GM12878 (cell line): Measurements from ENCODE around the gene SIGLEC6. TPM values are rescaled to one million over a fixed set of nuclear protein-coding genes. Genes with fewer than 3 reads are reported as not detected.

Experiments
- ATAC-seq: fragments of 200-7000 bp; cut with Tn5 transposase; 3 replicates; pipeline ENCODE4 v1.9.1; 2020; ENCODE audit warnings: mild to moderate bottlenecking, moderate library complexity
- BruUV-seq: library from RNA; stranded (reverse); fragments of 400-500 nt; replicated peaks from 2 replicates; lab custom pipeline; 2021; lab: Mats Ljungman, UMichigan
- CTCF ChIA-PET: fragments of 300-600 bp; sonication (Branson Sonifier 250); formaldehyde crosslinking; extraction: SDS; loops from one replicate; lab custom pipeline; 2021; ENCODE audit warnings: inconsistent platforms; lab: Yijun Ruan, JAX
- POLR2A ChIA-PET: fragments of 350-600 bp; formaldehyde crosslinking; extraction: SDS; loops from one replicate; lab custom pipeline; 2021; ENCODE audit warnings: inconsistent platforms; lab: Charles Lee
- RAD21 ChIA-PET: fragments of 300-600 bp; sonication (Branson Sonifier 250); formaldehyde crosslinking; loops from one replicate; lab custom pipeline; 2023; ENCODE audit warnings: antibody characterized with exemption; ENCODE audit not compliant: unreplicated experiment; lab: Charles Lee
- SMC1A ChIA-PET: fragments of 300-600 bp; sonication (Branson Sonifier 250); formaldehyde crosslinking; loops from one replicate; lab custom pipeline; 2023; ENCODE audit not compliant: unreplicated experiment, uncharacterized antibody; lab: Charles Lee
- DNase-seq: peaks from one replicate; pipeline ENCODE4 v3.0.0-alpha.2; 2011; ENCODE audit warnings: low read depth, low spot score
- FAIRE-seq: peaks from 3 replicates; lab custom pipeline; 2011; peaks lifted over from hg19 to GRCh38; lab: Jason Lieb, UNC
- H2AFZ ChIP-seq: 2 replicates; pipeline ENCODE4 v1.6.0; 2011; ENCODE audit warnings: low read depth, low read length, control low read depth; ENCODE audit not compliant: control insufficient read depth
- H3K27ac ChIP-seq: 2 replicates; pipeline ENCODE4 v1.5.1; 2011; ENCODE audit warnings: control low read depth; ENCODE audit not compliant: control insufficient read depth, insufficient read depth
- H3K27me3 ChIP-seq, 2 experiments: replicated peaks in 1 of 2; 2 replicates each; pipeline versions ENCODE4 v1.6.0 to v1.6.1; 2011; ENCODE audit warnings: low read length in 1 of 2; ENCODE audit not compliant: control insufficient read depth in 2 of 2, insufficient read depth in 2 of 2
- H3K36me3 ChIP-seq, 2 experiments: 2 replicates each; pipeline ENCODE4 v1.5.1; 2011; ENCODE audit warnings: low read length in 1 of 2; ENCODE audit not compliant: control insufficient read depth in 2 of 2, insufficient read depth in 2 of 2
- H3K4me1 ChIP-seq: 2 replicates; pipeline ENCODE4 v1.6.1; 2011; ENCODE audit warnings: mild to moderate bottlenecking, low read length, moderate library complexity, mixed read lengths; ENCODE audit not compliant: control insufficient read depth, insufficient read depth
- H3K4me2 ChIP-seq: 2 replicates; pipeline ENCODE4 v1.6.0; 2011; ENCODE audit warnings: control low read depth; ENCODE audit not compliant: control insufficient read depth, insufficient read depth
- H3K4me3 ChIP-seq: fragments of 200-600 bp; sonication (generic); 2 replicates; pipeline ENCODE4 v1.5.1; 2016
- H3K79me2 ChIP-seq: 2 replicates; pipeline ENCODE4 v1.6.0; 2011; ENCODE audit warnings: low read length; ENCODE audit not compliant: control insufficient read depth, insufficient read depth
- H3K9ac ChIP-seq: 2 replicates; pipeline ENCODE4 v1.8.0; 2011; ENCODE audit warnings: low read length, control low read depth, mixed read lengths; ENCODE audit not compliant: control insufficient read depth, insufficient read depth
- H3K9me3 ChIP-seq: replicated peaks from 3 replicates; pipeline ENCODE4 v1.5.1; 2011; ENCODE audit warnings: mild to moderate bottlenecking, low read length; ENCODE audit not compliant: control insufficient read depth, insufficient read depth
- H4K20me1 ChIP-seq: 2 replicates; pipeline ENCODE4 v1.6.0; 2011; ENCODE audit not compliant: control insufficient read depth, insufficient read depth
- GATAD2B ChIP-seq: fragments of 450-650 bp; conservative IDR thresholded peaks from 2 replicates; pipeline ENCODE4 v1.6.1; 2017; ENCODE audit warnings: low read depth, mild to moderate bottlenecking, moderate library complexity
- MEF2A ChIP-seq: IDR thresholded peaks from 2 replicates; pipeline ENCODE4 v1.6.1; 2011; ENCODE audit warnings: low read depth, mild to moderate bottlenecking, low read length, moderate library complexity; ENCODE audit not compliant: insufficient read depth
- PAX8 ChIP-seq: fragments of 450-650 bp; IDR thresholded peaks from 2 replicates; pipeline ENCODE4 v1.6.1; 2017; ENCODE audit warnings: mild to moderate bottlenecking, moderate library complexity
- WGBS: methylation state at CpG from one replicate; pipeline ENCODE4 v1.1.6; 2016; ENCODE audit warnings: low lambda C conversion rate; ENCODE audit not compliant: insufficient replicate concordance, insufficient coverage; ENCODE audit errors: missing lambda C conversion rate; 5-methylcytosine and 5-hydroxymethylcytosine counted together
- in situ Hi-C: fragments of 300-500 bp; cut with MboI; formaldehyde crosslinking; loops from 9 replicates; pipeline ENCODE4 v1.14.3; 2018; ENCODE audit warnings: mixed read lengths
- intact Hi-C: fragments of 100-400 bp; cut with micrococcal nuclease; formaldehyde crosslinking; loops from one replicate; pipeline ENCODE4 v1.14.2; 2022; ENCODE audit not compliant: unreplicated experiment
- polyA plus RNA-seq, 11 experiments: library from polyadenylated mRNA; depleted of rRNA in 4 of 11; unstranded in 6 of 11; stranded (reverse) in 5 of 11; fragments of >200 nt; fragmentation: Nextera tagmentation in 4 of 11; fragmentation: Illumina TruSeq in 1 of 11; extraction: Ambion mirVana in 4 of 11; extraction: Trizol in 1 of 11; gene quantifications; 1 replicate in 1 of 11; 2 replicates in 10 of 11; pipeline versions ENCODE4 v1.2.1 to v1.2.3, GENCODE V29; 2011 to 2016; ENCODE audit warnings: inconsistent platforms in 2 of 11, missing spikeins in 2 of 11, low read depth in 1 of 11
- total RNA-seq, 4 experiments: library from RNA; depleted of rRNA in 3 of 4; stranded (reverse); fragments of >200 nt in 3 of 4; fragmentation: Illumina TruSeq in 1 of 4; extraction: Trizol in 1 of 4; gene quantifications; 2 replicates each; pipeline versions ENCODE4 v1.2.1 to v1.2.3, GENCODE V29; 2013 to 2021

Gene SIGLEC6
- total and polyA plus RNA-seq, 10 of the 15 experiments (the other 5 are each of a cell fraction or from before 2014, with no cell fraction given) = 0.08 to 0.40 (median 0.27) TPM; not detected in 2

- no peak for DNase-seq
- no peak for TF ChIP-seq MEF2A
- Histone ChIP-seq H3K9ac (no peak overlapping the region), H2AFZ (no peak overlapping the region), H3K27me3 (peaks cover 0 to 7% of the 10 kb centered on the region in 2 experiments; a peak in 1 of 4 replicates), H3K4me3 (no peak overlapping the region), H3K9me3 (no peaks in the 10 kb centered on the region), H3K4me1 (no peaks in the 10 kb centered on the region), H4K20me1 (no peaks in the 10 kb centered on the region), H3K4me2 (no peak overlapping the region), H3K36me3 (no peaks in the 10 kb centered on the region), H3K79me2 (no peaks in the 10 kb centered on the region), H3K27ac (no peak overlapping the region)
- BruUV-seq = no TSS peak
- FAIRE-seq = no peak
- in situ Hi-C loops = no loop called here
- no peak for ATAC-seq
- ChIA-PET POLR2A (no interaction called here), CTCF (interaction anchor here (0.9 to 8.0 kb wide), 2 partner anchors 38 to 149 kb away, joined by 3 to 111 read pairs; no protein-coding TSS in a partner anchor), RAD21 (interaction anchor here (0.7 kb wide), 1 partner anchor 147 kb away, joined by 3 read pairs; no protein-coding TSS in a partner anchor), SMC1A (no interaction called here)
- intact Hi-C loops = loop anchor here (5.0 kb wide), 2 partner anchors 38 to 147 kb away; no protein-coding TSS in a partner anchor
- 17% methylated on average over 7 of the region's 7 CpGs for WGBS
Observed at GRCh38 chr19:51509823-51510660, 21.4 kb downstream of the SIGLEC6 start.

GRCh38 chr19:51508059-51508733 lies 23.3 kb downstream of the SIGLEC6 start:
- Histone ChIP-seq H3K9ac (no peak overlapping the region), H2AFZ (no peak overlapping the region), H3K36me3 (no peaks in the 10 kb centered on the region), H3K27me3 (peaks cover 0 to 7% of the 10 kb centered on the region in 2 experiments; a peak in 1 of 4 replicates), H4K20me1 (no peaks in the 10 kb centered on the region), H3K79me2 (no peaks in the 10 kb centered on the region), H3K4me2 (no peak overlapping the region), H3K27ac (no peak overlapping the region), H3K4me3 (no peak overlapping the region), H3K4me1 (no peaks in the 10 kb centered on the region), H3K9me3 (no peaks in the 10 kb centered on the region; the same call in 2 of the 3 replicates)
- SMC1A ChIA-PET = no interaction called here
- intact Hi-C loops (no loop called here), in situ Hi-C loops (no loop called here)
- RAD21 ChIA-PET = no interaction called here
- POLR2A ChIA-PET = no interaction called here
- TF ChIP-seq PAX8 (no peak), GATAD2B (no peak)
- 33% methylated on average over 3 of the region's 3 CpGs for WGBS
- FAIRE-seq (no peak), DNase-seq (no peak), ATAC-seq (no peak)
- CTCF ChIA-PET = interaction anchor here (0.9 to 6.9 kb wide), 5 partner anchors 7 to 153 kb away, joined by 3 to 39 read pairs (median 9); no protein-coding TSS in a partner anchor
- BruUV-seq = no TSS peak
